Inferior parietal cortex (tissue), 1 donor: ENCODE measurements around the gene PCF11.
"Not testable (repeated sequence)": the region's sequence is repeated elsewhere in the genome, so short reads cannot be mapped to it uniquely, and the experiment has no call there.

Experiments used
- DNase-seq: peaks from one replicate; pipeline ENCODE4 v3.0.0-alpha.2; 2016; ENCODE audit errors: extremely low spot score

Gene PCF11, protein sequence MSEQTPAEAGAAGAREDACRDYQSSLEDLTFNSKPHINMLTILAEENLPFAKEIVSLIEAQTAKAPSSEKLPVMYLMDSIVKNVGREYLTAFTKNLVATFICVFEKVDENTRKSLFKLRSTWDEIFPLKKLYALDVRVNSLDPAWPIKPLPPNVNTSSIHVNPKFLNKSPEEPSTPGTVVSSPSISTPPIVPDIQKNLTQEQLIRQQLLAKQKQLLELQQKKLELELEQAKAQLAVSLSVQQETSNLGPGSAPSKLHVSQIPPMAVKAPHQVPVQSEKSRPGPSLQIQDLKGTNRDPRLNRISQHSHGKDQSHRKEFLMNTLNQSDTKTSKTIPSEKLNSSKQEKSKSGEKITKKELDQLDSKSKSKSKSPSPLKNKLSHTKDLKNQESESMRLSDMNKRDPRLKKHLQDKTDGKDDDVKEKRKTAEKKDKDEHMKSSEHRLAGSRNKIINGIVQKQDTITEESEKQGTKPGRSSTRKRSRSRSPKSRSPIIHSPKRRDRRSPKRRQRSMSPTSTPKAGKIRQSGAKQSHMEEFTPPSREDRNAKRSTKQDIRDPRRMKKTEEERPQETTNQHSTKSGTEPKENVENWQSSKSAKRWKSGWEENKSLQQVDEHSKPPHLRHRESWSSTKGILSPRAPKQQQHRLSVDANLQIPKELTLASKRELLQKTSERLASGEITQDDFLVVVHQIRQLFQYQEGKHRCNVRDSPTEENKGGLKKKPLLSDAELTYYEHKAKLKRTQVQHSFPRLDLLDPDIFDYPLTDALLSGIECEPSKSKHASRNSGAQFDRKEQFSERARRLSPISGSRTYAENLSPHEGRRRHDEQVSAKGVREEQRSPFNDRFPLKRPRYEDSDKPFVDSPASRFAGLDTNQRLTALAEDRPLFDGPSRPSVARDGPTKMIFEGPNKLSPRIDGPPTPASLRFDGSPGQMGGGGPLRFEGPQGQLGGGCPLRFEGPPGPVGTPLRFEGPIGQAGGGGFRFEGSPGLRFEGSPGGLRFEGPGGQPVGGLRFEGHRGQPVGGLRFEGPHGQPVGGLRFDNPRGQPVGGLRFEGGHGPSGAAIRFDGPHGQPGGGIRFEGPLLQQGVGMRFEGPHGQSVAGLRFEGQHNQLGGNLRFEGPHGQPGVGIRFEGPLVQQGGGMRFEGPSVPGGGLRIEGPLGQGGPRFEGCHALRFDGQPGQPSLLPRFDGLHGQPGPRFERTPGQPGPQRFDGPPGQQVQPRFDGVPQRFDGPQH (N-terminal part only)

DNA sequence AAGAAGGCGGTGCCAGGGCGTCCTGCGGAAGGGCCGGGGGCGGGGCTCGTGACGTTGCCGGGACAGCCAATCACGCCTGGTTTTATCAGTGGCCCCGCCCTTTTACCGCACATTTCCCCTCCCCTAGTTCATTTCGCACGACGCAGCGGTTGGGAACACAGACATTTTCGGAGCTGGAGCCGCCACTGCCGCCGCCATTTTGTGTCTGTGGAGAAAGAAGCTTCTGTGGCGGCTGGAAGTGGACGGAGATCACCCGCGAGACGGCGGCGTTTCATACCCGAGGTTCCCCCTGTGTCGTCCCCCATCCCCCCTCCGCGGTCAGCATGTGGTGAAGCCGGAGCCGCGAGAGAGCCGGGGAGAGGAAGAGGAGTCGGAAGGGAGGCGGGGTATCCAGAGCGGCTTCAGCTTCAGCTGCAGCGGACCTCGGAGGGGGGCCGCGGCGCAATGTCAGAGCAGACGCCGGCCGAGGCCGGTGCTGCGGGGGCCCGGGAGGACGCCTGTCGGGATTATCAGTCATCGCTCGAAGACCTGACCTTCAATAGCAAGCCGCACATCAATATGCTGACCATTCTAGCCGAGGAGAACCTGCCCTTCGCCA lies at the start of gene PCF11:
PCF11 (plus strand) TSS at position 136 of the 598 bp plus-strand sequence; CDS start at position 445, 309 bp downstream.
- DNase-seq: no peak

DNA sequence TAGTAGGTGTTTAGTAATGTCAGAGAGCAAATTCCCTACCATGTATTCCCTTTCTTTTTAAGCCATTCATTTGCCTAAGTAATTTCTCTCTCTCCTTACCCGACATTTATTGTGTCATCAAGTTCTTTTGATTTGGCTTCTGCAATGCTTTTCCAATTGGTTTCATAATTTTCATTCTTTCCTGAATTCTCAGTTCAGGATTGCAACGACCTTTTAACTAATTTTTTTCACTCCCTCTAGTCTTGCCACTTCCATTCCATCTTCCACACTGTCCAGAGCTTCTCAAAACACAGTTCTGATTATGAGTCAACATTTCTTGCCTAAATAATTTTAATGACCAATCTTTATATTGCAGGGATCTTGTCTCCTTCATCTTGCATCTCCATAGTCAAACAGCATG lies 44.0 kb upstream of the PCF11 start:
- no peak for DNase-seq

DNA sequence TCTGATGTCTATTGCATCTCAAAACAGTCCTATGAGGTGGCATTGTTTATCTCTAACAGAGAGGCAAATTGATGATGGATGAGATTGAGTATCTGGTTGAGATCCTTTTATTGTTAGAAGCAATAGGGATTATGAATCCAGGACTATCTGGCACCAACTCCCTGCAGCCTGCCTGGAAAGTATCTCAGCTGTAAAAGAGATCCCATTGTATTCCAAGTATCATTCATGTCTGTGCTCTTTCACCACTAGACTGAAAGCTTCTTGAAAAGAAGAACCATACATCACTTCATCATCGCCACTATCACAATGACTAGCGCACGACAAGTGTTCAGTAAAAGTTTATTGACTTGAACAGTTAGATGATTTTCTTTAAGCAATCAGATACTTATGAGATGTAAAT lies 41.9 kb upstream of the PCF11 start:
- DNase-seq: no peak

DNA sequence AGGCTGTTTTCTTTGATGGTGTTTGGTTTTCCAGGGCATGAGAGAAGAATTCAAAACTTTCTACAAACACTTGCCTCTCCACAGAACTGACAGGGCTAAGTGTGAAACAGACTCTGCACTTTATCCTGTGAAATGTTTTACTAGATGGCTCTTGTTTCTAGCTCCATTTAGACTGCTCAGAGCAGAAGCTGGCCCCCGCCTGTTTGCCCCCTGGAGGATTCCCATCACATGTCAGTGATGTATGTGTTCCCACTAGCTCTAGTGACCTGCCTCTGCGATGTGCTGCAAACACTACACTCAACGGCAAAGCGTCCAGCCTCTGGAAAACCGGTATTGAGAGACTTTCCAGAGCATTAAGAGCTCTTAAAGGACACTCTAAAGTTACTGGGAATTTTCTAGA lies 41.4 kb upstream of the PCF11 start:
- DNase-seq: no peak

DNA sequence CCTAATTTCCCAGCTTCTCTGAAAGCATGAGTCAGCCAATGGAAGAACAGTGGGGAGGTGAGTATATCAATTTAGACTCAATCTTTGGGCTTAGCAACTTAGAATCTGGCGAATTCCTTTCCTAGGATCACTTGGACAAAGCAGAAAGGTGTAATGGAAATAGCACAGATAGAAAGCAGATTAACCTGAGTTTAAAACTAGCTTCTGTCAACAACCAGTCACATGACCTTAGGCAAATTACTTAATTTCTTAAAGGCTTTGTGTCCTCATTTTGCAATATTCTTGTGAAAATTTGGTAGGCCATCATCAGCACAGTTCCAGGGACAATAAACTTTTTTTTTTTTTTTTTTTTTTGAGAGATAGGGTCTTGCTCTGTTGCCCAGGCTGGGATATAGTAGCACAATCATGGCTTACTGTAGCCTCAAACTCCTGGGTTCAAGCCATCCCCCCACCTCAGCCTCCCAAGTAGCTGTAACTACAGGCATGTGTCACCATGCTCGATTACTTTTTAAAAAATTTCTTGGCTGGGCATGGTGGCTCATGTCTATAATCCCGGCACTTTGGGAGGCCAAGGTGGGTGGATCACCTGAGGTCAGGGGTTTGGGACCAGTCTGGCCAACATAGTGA lies 40.8 kb upstream of the PCF11 start:
- no peak for DNase-seq

DNA sequence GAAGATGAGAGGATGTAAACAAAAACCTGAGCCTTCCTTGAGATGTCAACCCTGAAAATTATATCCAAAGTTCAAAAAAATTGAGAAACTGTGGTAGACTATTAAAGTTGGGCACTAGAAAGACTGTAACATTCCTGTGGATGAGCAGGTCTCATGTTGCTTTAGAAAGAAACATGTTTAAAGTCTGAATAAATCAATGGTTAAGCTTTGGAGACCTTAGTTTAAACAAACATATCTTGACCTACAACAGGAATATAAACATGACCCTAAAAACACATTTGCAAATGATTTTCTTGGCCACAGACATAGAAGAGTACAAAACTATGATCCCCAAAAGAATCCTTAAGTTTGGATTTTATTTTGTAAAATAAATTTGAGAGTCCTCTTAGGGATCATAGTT lies 38.1 kb upstream of the PCF11 start:
- no peak for DNase-seq

DNA sequence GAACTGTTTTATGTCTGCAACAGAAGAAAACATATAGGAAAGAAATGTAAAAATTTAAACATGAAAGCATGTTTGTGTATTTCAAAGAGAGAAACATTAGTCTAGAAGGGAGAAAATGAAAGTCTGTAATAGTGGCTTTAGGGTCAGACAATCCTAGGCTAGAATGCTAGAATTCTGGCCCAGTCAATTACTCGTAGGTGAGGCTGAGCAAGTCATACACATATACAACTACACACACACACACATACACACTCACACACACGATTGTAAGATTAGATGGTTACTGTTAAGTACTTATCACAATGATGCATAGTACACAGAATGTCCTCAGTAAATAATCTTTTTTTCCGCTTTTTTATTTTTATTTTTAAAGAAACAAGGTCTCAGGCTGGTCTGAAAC lies 37.7 kb upstream of the PCF11 start:
- no peak for DNase-seq

DNA sequence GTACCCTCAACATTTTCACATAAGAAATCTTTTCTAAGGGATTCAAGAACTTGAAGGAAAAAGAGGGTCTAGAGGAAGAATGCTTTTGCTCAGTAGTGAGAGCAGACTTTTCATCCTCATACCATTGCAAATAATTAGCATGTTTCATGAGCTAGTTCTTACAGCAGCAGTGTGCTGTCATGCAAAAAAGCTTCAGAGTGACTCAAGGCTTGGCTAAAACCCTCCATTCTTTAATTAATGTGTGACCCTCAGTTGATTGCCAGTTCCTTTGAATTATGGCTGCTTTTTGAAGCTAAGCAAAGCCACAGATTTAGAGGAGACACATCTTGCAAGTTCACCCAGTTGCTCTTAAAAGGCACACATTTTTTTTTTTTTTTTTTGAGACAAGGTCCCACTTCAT lies 36.6 kb upstream of the PCF11 start:
- no peak for DNase-seq

DNA sequence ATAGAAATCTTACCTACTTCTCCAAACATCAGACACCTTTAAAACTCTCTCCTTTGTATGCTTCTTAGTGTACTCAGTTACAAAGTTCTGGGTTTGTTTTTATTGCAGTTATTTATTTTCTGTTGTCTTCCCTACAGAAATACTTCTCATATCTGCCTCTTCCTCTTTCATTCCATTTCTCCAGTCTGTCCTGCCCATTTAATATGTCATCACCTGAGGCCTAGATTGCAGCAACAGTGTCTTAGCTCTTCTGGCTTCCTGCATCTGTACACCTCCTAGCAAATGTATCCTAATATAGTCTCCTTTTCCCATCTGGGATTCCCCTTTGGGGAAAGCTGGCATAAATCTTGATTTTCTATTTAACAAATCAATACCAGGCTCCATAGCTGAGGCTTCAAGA lies 34.9 kb upstream of the PCF11 start:
- DNase-seq: no peak

DNA sequence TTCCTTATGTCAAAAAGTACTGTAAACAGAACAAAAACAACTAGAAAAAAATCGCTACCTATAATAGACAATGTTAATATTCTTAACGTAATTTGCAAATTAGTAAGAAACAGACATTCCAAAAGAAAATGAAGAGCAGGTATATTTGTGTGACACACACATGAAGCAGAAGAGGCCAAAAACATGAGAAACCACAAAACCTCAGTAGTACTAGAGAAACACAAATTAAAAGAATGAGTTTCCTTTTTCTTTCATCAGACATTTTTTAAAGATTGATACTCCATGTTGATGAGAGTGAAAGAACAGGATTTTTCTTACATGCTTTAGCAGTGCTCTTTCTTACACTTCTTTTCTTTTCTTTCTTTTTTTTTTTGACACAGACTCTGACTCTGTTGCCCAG lies 34.2 kb upstream of the PCF11 start:
- DNase-seq: no peak

DNA sequence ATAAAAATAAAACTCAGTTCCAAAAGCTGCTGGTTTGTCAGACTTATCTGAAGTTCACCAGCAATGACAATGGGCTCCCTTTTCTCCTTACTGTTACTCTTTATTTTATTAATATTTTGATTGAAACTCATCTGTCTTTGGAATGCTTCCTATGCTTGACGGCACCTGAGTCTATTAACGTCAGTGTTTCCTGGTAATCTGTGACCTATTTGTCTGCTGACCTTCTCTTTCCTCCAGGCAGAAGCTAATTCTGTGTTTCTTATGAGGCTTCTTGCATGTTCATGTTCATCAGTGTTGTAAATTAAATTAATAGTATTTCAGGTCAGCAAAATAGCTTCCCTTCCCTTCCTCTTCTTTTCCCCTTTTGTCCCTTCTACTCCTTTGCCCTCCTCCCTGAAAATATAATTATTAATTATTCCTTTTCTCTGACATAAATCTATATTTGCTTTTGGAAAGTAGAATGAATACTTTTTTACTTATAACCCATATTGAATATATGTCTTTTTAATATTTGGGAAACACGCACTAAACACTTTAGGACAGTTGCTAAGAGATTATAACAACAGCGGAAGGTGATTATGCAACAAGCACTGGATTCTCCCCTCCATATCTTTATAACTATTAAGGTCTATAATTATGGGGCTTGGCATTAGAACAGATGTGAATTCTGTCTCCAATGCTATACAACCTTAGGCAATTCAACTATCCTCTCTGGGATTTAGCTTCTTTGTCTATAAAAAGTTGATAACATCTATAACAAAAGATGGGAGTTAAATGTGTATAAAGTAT lies 32.1 kb upstream of the PCF11 start:
- DNase-seq: no peak

DNA sequence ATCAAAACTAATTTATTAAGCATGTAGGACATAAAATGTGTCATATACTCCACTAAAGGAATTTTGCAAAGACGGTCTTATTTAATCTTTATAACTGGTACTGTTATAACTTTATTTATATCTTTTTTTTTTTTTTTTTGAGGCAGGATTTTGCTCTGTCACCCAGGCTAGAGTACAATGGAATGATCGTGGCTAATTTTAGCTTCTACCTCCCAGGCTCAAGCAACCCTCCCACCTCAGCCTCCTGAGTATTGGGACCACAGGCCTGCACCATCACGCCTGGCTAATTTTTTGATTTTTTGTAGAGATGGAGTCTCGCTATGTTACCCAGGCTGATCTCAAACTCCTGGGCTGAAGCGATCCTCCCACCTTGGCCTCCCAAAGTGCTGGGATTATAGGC lies 31.4 kb upstream of the PCF11 start:
- no peak for DNase-seq

DNA sequence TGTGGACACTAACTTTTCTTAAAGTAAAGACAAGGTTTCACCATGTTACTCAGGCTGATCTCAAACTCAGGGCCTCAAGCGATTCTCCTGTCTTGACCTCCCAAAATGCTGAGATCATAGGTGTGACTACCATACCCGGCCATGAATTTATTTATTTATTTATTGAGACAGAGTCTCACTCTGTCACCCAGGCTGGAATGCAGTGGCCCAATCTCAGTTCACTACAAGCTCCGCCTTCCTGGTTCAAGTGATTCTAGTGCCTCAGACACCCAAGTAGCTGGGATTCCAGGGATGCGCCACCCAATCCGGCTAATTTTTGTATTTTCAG lies 29.7 kb upstream of the PCF11 start:
- DNase-seq: no peak

DNA sequence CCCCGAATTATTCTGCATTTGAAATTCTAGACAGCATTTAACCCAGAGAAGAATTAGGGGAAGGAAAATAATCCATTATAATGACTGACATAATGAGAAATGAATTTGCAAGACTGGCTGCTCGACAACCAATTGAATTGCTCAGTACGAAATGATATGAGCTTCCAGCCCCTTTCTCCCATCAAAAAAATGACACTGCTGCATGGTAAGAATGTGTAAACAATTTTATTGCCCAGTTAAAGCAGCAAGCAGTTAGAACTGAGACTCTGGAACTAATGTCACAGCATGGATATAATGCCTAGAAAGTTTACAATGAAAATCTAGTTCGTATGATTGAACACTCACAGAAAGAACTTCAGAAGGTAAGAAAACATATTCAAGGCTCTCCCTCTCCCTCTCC lies 24.7 kb upstream of the PCF11 start:
- DNase-seq: no peak

DNA sequence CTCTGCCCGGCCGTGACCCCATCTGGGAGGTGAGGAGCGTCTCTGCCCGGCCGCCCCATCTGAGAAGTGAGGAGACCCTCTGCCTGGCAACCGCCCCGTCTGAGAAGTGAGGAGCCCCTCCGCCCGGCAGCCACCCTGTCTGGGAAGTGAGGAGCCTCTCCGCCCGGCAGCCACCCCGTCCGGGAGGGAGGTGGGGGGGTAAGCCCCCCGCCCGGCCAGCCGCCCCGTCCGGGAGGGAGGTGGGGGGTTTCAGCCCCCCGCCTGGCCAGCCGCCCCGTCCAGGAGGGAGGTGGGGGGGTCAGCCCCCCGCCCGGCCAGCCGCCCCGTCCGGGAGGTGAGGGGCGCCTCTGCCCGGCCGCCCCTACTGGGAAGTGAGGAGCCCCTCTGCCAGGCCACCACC lies 23.7 kb upstream of the PCF11 start:
- DNase-seq: not testable (repeated sequence)

DNA sequence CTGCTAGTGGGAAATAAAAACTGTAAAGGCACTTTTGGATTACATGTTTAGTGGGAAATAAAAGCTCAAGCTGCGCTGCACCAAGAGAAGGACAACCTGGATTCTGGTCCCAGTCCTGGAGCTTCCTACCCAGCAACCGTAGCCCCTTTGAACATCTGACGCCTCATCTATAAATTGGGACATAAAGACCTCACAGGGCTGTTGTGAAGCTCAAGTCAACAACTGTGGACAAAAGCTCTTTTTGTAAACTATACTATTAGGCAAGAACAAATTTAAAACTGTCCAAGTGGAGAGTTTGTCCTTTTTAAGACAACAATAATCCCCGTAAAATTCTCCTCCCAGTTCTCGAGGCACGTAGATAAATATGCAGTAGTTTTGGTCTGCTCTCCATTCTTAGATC lies 17.6 kb upstream of the PCF11 start:
- no peak for DNase-seq

DNA sequence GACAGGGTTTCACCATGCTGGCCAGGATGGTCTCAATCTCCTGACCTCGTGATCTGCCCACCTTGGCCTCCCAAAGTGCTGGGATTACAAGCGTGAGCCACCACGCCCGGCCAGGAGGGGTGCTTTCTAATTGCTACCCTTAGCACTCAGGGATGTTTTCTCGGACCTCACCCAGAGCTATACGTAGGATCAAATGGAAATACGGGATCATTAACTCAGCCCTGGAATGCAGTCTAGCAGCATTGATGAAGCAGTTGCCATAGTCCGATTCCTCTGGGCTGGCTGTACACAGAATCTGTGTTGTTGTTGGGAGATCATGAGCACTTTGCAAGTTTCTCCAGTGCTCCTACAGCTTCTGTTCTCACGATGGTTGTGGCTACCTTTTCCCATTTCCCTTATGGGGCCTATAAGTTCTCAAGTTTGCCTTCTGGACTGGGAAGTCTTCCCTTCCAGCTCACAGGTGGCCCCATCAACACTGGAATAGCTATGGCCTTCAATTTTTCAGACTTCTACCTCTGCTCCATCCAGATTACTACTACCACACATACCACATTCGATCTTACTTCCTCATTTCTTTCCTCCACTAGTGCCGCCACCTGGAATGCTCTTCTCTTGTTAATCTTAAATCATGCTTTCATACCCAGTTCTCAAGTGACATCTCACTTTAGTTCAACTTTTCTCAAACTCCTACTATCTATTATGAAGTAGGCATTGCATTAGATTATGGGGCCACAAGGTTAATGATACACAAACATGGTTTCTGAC lies 16.1 kb upstream of the PCF11 start:
- DNase-seq: no peak

DNA sequence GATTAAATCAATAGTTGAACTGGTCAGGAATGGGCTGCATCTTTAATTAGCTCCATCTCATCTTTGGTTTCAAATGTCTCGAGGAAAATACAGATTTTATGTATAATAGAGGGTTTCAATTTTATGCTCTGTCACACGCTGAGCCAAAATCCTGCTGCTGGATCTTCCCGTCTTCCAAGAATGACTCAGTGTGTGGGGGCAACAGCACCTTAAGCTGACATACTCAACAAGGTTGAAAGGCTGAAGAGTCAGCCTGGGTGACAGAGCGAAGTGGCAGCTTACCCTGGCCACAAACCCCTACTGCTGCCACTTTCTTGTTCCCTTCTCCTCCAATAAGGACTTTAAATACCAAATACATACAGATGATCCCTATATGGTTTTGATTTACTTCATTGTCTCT lies 9.0 kb upstream of the PCF11 start:
- DNase-seq: no peak

DNA sequence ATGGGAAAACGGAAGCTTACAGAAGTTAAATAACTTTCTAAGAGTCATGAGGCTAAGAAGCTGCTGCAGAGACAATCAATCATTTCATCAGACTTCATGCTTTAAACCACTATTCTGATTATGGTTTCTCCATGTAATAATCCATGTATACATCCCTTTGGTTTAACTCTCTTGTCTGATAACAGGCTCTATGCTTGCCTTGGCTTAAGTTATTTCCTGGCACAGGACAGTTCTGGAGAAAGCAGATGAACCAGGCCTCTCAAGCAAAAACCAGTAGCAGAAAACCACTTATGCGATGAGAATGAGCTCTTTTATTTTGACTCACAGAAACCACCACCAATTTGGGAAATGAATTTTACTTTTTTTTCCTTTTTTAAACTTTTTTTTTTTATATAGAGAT lies 6.5 kb upstream of the PCF11 start:
- DNase-seq: no peak
